HepG2 (cell line): Measurements from ENCODE around the gene TLK1.
"Not testable (repeated sequence)": the region's sequence is repeated elsewhere in the genome, so short reads cannot be mapped to it uniquely, and the experiment has no call there.

ENCODE experiments used
- HDAC6 ChIP-seq: fragments of 200-600 bp; sonication (generic); IDR thresholded peaks from 2 replicates; pipeline ENCODE4 v1.7.0; 2017; ENCODE audit warnings: mild to moderate bottlenecking, antibody characterized with exemption, low read length, low read depth
- HNRNPL ChIP-seq: fragments of 200-400 bp; formaldehyde crosslinking; IDR thresholded peaks from 2 replicates; pipeline ENCODE4 v1.6.1; 2017; ENCODE audit warnings: mild to moderate bottlenecking, low read depth, low read length
- KDM1A ChIP-seq: IDR thresholded peaks from 2 replicates; pipeline ENCODE4 v1.6.1; 2016; ENCODE audit warnings: missing compliant biosample characterization
- RFX5 ChIP-seq: IDR thresholded peaks from 2 replicates; pipeline ENCODE4 v1.6.1; 2011; ENCODE audit warnings: low read depth, low read length, improper control_type of control experiment
- TAF15 ChIP-seq: fragments of 200-400 bp; formaldehyde crosslinking; IDR thresholded peaks from one replicate; pipeline ENCODE4 v1.6.1; 2018; ENCODE audit warnings: mild to moderate bottlenecking, low read depth, low read length; ENCODE audit not compliant: poor library complexity, severe bottlenecking

DNA sequence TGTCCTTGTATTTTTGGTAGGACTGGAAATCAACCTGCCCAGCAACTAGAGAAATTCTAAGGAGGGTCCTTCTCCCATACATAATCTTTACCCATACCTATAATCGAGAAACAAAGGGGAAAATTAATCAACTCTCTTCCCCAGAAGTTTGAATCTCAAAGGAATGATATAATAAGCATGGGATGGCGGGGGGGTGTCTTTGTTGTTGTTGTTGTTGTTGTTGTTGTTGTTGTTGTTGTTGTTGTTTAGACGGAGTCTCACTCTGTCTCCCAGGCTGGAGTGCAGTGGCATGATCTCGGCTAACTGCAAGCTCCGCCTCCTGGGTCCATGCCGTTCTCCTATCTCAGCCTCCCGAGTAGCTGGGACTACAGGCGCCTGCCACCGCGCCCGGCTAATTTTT lies 69.2 kb downstream of the TLK1 start:
- not testable (repeated sequence) for TF ChIP-seq HDAC6, HNRNPL, RFX5, KDM1A, TAF15
